Measurements from ENCODE around the gene MAPRE2.
A peak's percentile ranks its signal among the peaks of the same experiment; 100 is the strongest.
"Not testable (repeated sequence)": the region's sequence is repeated elsewhere in the genome, so short reads cannot be mapped to it uniquely, and the experiment has no call there.

The MAPRE2 gene

GRCh38 chr18:35095983-35096676, 54.9 kb downstream of the MAPRE2 start:
- no peak for DNase-seq

- no peak for DNase-seq
These were observed 55.4 kb downstream of the MAPRE2 start for GRCh38 chr18:35096677-35097011.

- no peak for DNase-seq
These were observed 56.0 kb downstream of the MAPRE2 start for GRCh38 chr18:35097195-35097594.

- DNase-seq: no peak
These were observed 56.5 kb downstream of the MAPRE2 start for GRCh38 chr18:35097763-35098162.

- no peak for DNase-seq
These were observed 58.7 kb downstream of the MAPRE2 start for GRCh38 chr18:35099911-35100310.

- DNase-seq: no peak
These were observed 63.3 kb downstream of the MAPRE2 start for GRCh38 chr18:35104391-35105051.

GRCh38 chr18:35106013-35106844, 65.0 kb downstream of the MAPRE2 start:
- no peak for DNase-seq

- DNase-seq: no peak
These were observed 65.6 kb downstream of the MAPRE2 start for GRCh38 chr18:35106845-35107148.

- no peak for DNase-seq
These were observed 66.0 kb downstream of the MAPRE2 start for GRCh38 chr18:35107216-35107615.

- DNase-seq: not testable (repeated sequence)
These were observed 66.9 kb downstream of the MAPRE2 start for GRCh38 chr18:35108088-35108487.

GRCh38 chr18:35110059-35110458, 68.8 kb downstream of the MAPRE2 start:
- DNase-seq: no peak

- no peak for DNase-seq
These were observed 69.6 kb downstream of the MAPRE2 start for GRCh38 chr18:35110554-35111485.

GRCh38 chr18:35112696-35113095, 71.5 kb downstream of the MAPRE2 start:
- DNase-seq: no peak

GRCh38 chr18:35114305-35114704, 73.1 kb downstream of the MAPRE2 start:
- no peak for DNase-seq

- DNase-seq: no peak
These were observed 75.6 kb downstream of the MAPRE2 start for GRCh38 chr18:35116784-35117318.

GRCh38 chr18:35117372-35117771, 76.2 kb downstream of the MAPRE2 start:
- DNase-seq: no peak

GRCh38 chr18:35117951-35118411, 76.8 kb downstream of the MAPRE2 start:
- DNase-seq: no peak

- no peak for DNase-seq
These were observed 77.4 kb downstream of the MAPRE2 start for GRCh38 chr18:35118641-35119040.

- DNase-seq: no peak
These were observed 79.8 kb downstream of the MAPRE2 start for GRCh38 chr18:35121038-35121437.

GRCh38 chr18:35121531-35121930, 80.3 kb downstream of the MAPRE2 start:
- peak; percentile 41 for DNase-seq

- no peak for DNase-seq
These were observed 81.5 kb downstream of the MAPRE2 start for GRCh38 chr18:35122586-35123224.

- DNase-seq: no peak
These were observed 82.6 kb downstream of the MAPRE2 start for GRCh38 chr18:35123811-35124210.

All from DMS79 treated with DMSO at 0.1 percent for 48 hours (cell line).